Stimulated activated CD4-positive, alpha-beta T cell treated with anti-CD3 and anti-CD28 coated beads, Interleukin-12 subunit alpha, Interleukin-12 subunit beta, amount 100 ng/mL, for 24 hours (primary cell): ENCODE measurements around the gene BCAS4.
"Not testable (repeated sequence)": the region's sequence is repeated elsewhere in the genome, so short reads cannot be mapped to it uniquely, and the experiment has no call there.

Source experiments
- DNase-seq, 2 experiments: peaks; one replicate each; pipeline ENCODE4 v3.0.0-alpha.2; 2020; ENCODE audit warnings: low read depth in 2 of 2

Gene BCAS4

GRCh38 chr20:50771419-50772080 is 23.3 kb upstream of the BCAS4 start:
- not testable (repeated sequence) for DNase-seq

GRCh38 chr20:50772420-50773185 is 22.3 kb upstream of the BCAS4 start:
- DNase-seq = no peak

- DNase-seq = no peak
Measured at GRCh38 chr20:50774515-50774914, 20.3 kb upstream of the BCAS4 start.

DNA sequence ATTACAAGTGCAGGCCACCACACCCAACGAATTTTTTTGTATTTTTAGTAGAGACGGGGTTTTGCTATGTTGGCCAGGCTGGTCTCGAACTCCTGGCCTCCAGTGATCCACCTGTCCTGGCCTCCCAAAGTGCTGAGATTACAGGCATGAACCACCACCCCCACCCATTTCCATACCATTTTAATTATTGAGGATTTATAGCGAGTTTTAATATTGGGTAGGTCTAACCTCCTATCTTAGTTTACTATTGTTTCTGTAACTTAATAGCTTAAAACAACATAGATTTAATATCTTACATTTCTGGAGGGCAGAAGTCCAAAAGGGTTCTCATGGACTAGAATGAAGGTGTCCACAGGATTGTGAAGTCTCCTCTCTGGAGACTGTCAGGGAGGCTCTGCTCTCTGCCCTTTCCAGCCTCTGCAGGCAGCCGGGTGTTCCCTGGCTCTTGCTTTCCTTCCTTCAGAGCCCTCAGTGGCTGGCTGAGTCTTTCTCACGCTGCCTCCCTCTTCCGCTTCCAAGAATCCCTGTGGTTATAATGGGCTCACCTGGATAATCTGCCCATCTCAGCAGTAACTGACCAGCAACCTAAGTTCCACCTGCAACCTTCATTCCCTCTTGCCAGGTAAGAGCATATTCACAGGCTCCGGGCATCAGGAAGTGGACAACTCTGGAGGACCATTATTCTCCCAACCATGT is 18.6 kb upstream of the BCAS4 start:
- DNase-seq = no peak

GRCh38 chr20:50777373-50777772 is 17.5 kb upstream of the BCAS4 start:
- no peak for DNase-seq

DNA sequence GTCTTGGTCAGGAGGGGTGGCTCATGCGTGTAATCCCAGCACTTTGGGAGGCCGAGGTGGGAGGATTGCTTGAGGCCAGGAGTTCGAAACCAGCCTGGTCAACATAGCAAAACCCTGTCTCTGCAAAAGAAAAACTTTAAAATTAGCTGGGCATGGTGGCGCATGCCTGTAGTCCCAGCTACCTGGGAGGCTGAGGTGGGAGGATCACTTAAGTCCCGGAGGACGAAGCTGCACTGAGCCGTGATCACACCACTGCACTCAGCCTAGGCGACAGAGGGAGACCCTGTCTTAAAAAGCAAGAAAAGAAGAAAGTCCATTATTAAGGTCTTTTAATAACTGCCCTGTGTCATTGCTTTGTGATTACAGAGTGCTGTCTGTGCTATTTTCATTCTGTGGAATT is 15.9 kb upstream of the BCAS4 start:
- not testable (repeated sequence) for DNase-seq

GRCh38 chr20:50783390-50783789 is 11.5 kb upstream of the BCAS4 start:
- no peak for DNase-seq

DNA sequence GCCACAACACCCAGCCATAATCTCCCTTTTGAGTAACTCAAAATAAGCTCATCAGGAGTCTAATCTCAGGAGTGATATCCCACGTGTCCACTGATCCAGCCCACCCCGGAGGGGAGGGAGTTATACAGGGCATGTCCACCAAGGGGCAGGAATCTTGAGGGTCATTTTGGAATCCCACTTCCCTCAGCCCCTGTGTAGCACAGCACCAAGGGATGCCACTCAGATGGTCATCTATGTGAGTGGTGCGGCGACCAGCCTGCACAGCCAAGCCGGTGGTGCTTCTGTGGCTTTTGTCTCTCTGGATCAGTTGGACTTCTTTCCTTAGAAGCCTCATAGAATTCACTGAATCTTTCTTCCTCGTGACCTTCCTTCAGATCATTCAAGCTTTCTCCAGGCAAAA is 11.0 kb upstream of the BCAS4 start:
- DNase-seq = no peak

DNA sequence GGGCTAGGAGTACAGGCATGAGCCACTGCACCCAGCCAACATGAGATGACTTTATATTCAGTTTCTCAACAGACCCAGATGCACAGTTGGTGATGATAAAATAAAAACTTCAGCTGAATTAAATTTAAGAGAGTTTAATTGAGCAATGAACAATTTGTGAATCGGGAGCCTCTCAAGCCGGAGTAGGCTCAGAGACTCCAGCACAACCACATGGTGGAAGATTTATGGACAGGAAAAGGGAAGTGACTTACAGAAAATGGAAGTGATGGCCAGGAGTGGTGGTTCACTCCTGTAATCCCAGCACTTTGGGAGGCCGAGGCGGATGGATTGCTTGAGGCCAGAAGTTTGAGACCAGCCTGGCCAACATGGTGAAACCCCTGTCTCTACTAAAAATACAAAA is 10.4 kb upstream of the BCAS4 start:
- DNase-seq = no peak

DNA sequence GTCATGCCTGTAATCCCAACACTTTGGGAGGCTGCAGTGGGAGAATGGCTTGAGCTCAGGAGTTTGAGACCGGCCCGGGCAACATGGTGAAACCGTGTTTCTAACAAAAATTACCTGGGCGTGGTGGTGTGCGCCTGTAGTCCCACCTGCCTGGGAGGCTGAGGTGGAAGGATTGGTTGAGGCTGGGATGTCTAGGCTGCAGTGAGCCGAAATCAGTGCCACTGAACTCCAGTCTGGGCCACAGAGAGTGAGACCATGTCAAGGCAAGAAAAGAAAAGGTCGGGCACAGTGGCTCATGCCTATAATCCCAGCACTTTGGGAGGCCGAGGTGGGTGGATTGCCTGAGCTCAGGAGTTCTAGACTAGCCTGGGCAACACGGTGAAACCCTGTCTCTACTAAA is 8.2 kb upstream of the BCAS4 start:
- DNase-seq = no peak

DNA sequence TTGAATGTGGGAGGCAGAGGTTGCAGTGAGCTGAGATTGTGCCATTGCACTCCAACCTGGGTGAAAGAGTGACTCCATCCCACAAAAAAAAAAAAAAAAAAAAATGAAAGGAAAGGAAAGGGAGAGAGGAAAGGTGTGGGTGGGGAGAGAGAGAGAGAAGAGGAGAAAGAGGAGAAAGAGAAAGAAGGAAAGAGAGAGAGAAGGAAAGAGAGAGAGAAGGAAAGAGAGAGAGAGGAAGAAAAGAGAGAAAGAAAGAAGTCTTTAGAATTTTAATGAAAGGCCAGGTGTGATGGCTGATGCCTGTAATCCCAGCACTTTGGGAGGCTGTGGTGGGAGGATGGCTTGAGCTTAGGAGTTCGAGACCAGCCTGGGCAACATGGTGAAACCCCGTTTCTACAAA is 7.7 kb upstream of the BCAS4 start:
- no peak for DNase-seq

DNA sequence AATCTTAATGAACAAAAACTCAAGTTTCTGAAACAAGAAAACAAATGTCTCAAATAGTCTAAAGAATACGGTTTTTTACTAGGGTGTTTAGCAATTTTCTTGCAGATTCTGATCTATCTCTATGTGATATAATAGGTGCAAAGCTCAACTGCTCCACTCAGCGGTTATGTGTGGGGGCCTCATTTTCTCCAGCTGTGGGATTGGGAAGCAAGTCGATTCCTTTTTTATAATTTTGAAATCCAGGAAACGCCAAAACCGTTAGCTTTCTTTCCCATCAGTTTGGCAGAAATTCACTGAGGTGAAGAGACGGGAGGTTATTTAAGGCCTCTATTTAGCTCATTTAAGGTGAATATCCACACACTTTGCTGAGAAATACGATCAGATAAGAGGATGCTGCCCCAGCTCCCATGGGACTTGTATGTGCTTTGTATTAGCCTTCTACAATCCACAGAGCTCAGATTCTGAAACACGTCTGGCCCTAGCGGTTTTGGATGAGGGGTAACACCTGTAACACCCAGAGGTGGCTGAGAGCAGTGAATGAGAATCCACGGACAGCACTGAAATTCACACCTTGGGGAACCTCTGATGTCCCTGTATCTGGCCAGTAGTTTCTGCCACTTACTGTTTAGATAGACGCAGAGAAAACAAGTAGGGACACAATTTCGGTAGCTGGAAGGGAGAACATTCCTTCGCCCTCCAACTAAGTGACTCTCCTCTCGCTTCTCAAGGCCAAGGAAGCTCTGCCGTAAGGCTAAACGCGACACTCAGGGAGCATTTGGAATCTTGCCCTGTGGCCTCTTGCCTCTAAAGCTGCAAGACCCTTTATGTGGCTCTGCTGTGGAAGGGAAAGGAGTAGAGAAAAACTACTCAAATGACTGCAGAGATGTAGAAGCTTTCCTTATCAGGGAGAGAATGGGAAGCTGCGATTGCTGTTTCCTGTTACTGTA is 6.5 kb upstream of the BCAS4 start:
- no peak for DNase-seq

- DNase-seq = no peak
Measured at GRCh38 chr20:50789968-50790650, 4.8 kb upstream of the BCAS4 start.

- peak; percentile 67 to 73 for DNase-seq
Measured at GRCh38 chr20:50790651-50791277, 4.1 kb upstream of the BCAS4 start.

DNA sequence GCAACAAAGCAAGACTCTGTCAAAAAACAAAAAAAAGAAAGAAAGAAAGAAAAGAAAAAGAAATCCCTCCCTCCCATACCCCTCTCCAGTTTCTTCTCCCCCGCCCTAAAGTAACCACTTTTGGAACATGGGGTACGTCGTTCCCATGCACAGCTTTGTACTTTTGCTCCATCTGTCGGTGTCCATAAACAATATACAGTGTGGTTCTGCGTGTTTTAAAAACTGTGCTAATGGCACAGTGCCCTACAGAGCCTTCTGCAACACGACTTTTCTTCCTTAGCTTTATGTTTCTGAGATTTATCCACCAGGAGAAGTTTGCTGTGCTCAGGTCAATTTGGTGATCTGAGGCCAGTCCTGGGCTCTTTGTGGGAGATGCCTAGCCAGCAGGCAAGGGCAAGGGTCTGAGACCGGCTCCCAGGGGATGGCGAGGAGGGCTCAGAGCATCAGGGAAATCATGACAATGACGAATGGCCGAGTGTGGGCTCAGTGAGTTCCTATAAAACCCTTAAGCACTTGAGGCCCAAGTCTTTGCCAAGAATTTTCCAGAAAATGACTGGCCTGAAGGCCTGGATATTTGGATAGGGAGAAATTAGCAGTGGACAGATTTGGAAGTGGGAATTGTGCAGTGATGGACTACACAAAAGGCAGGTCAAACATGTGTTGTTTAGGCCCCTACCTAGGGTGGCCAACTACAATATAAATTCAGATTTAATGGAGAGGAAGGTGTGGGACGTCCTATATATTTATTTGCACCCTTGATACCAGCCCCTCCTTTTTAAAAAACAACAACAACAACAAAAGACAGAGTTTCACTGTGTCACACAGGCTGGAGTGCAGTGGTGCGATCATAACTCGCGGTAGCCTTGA is 1.9 kb upstream of the BCAS4 start:
- DNase-seq = no peak

GRCh38 chr20:50793575-50794016 is 1.3 kb upstream of the BCAS4 start:
- peak in 1 of 2 experiments; percentile 42 for DNase-seq

- no peak for DNase-seq
Measured at GRCh38 chr20:50794181-50794845, 548 bp upstream of the BCAS4 start.

GRCh38 chr20:50797142-50797541 is 2.3 kb downstream of the BCAS4 start:
- no peak for DNase-seq

GRCh38 chr20:50798650-50799049 is 3.8 kb downstream of the BCAS4 start:
- DNase-seq = no peak
